ENCODE measurements around the gene DCP2. TPM values are rescaled to one million over a fixed set of nuclear protein-coding genes. Genes with fewer than 3 reads are reported as not detected.

Gene DCP2
- total and polyA plus RNA-seq, 9 donors = 12.4 to 58.7 (median 40.6) TPM

GRCh38 chr5:112998296-112998695 lies 21.7 kb downstream of the DCP2 start:
- no peak for DNase-seq
- TF ChIP-seq POLR2A (IDR thresholded peaks at IDR 0.05) = no peak
- no peak for TF ChIP-seq CTCF (IDR thresholded peaks at IDR 0.05)
- TF ChIP-seq EP300 (IDR thresholded peaks at IDR 0.05) = no peak
- intact Hi-C loops (cut with DNase I) = loop anchor here in 3 of 4 donors (10.0 kb wide), 2 partner anchors 337 to 517 kb away; partner anchors contain the start of gene YTHDC2 (in 2 of the 3)
- Histone ChIP-seq H3K27me3 (no peaks in the 10 kb centered on the region), H3K4me3 (no peak overlapping the region), H3K9me3 (no peaks in the 10 kb centered on the region), H3K36me3 (no peaks in the 10 kb centered on the region), H3K4me1 (ENCODE audit: insufficient read depth) (peaks cover 1% of the 10 kb centered on the region), H3K27ac (no peak overlapping the region)
- 83 to 85% (median 84%) methylated on average over 4 of the region's 4 CpGs for WGBS, 3 donors

- DNase-seq = no peak
- H3K4me3 ChIP-seq = no peak overlapping the region
- intact Hi-C loops (cut with DNase I) = no loop called here
- WGBS, 3 donors = 82 to 88% (median 84%) methylated on average over 2 of the region's 2 CpGs
- H3K27ac ChIP-seq = no peak overlapping the region
- TF ChIP-seq CTCF (IDR thresholded peaks at IDR 0.05) = no peak
- TF ChIP-seq POLR2A (IDR thresholded peaks at IDR 0.05) = no peak
- TF ChIP-seq EP300 (IDR thresholded peaks at IDR 0.05) = no peak
- no peaks in the 10 kb centered on the region for H3K27me3 ChIP-seq
- no peaks in the 10 kb centered on the region for H3K9me3 ChIP-seq
- no peaks in the 10 kb centered on the region for H3K36me3 ChIP-seq
- peaks cover 1% of the 10 kb centered on the region for H3K4me1 ChIP-seq (ENCODE audit: insufficient read depth)
Observed at GRCh38 chr5:113000466-113000865, 23.9 kb downstream of the DCP2 start.

GRCh38 chr5:113002423-113002822 lies 25.8 kb downstream of the DCP2 start:
- Histone ChIP-seq H3K9me3 (no peaks in the 10 kb centered on the region), H3K36me3 (no peaks in the 10 kb centered on the region), H3K4me3 (no peak overlapping the region), H3K4me1 (ENCODE audit: insufficient read depth) (no peaks in the 10 kb centered on the region), H3K27ac (no peak overlapping the region), H3K27me3 (no peaks in the 10 kb centered on the region)
- no peak for DNase-seq
- 86 to 91% (median 87%) methylated on average over 5 of the region's 5 CpGs for WGBS, 3 donors
- no peak for TF ChIP-seq EP300 (IDR thresholded peaks at IDR 0.05)
- no peak for TF ChIP-seq POLR2A (IDR thresholded peaks at IDR 0.05)
- no peak for TF ChIP-seq CTCF (IDR thresholded peaks at IDR 0.05)
- intact Hi-C loops (cut with DNase I) = no loop called here

GRCh38 chr5:113003763-113004162 lies 27.2 kb downstream of the DCP2 start:
- Histone ChIP-seq H3K4me1 (ENCODE audit: insufficient read depth) (no peaks in the 10 kb centered on the region), H3K27me3 (no peaks in the 10 kb centered on the region), H3K4me3 (no peak overlapping the region), H3K36me3 (no peaks in the 10 kb centered on the region), H3K9me3 (no peaks in the 10 kb centered on the region), H3K27ac (no peak overlapping the region)
- TF ChIP-seq CTCF (IDR thresholded peaks at IDR 0.05) (no peak), POLR2A (IDR thresholded peaks at IDR 0.05) (no peak), EP300 (IDR thresholded peaks at IDR 0.05) (no peak)
- no peak for DNase-seq
- intact Hi-C loops (cut with DNase I) = no loop called here
- 70 to 80% (median 74%) methylated on average over 3 of the region's 3 CpGs for WGBS, 3 donors
